AML-193 (cell line): ENCODE results near the gene GGCT.
A peak's percentile ranks its signal among the peaks of the same experiment; 100 is the strongest.
"Not testable (repeated sequence)": the region's sequence is repeated elsewhere in the genome, so short reads cannot be mapped to it uniquely, and the experiment has no call there.

Experiments
- DNase-seq, 2 experiments: peaks; one replicate each; lab custom pipeline; 2025; lab: John Stamatoyannopoulos, UW

GGCT gene

DNA sequence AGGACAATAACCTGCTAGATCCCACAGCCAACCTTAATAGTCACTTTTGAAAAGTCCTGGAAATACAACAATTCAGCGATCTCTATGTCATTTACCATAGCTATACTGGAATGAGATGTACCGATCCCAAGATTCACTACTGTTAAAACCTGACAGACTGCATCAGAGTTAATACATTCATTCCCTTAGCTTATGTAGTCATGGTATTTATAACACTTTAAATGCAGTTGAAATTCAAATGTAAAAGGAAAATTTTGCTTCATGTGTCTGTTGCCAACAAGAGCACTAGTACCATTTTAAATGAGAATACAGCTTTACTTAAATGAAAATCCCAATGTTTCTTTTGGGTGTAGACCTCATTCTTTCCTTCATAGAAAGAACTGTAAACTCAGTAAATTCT is 11.1 kb upstream of the GGCT start:
- no peak for DNase-seq

DNA sequence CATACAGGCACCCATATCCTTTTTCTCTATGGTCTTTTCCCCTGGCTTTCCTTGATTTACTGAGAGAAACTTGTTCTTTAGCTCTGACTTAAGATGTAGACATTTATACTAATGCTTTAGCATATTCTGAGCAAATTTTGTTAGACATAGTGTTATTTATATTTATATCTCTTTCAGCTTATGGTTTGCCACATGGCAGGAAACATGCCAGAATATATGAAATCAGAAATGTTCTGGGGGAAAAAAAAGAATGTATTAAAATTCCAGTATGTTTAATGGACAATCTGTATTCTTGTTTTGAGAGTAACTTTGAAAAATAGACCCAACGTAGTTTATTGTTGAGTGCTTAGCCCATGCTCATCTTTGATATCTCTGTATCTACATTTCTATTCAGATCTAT is 10.1 kb upstream of the GGCT start:
- no peak for DNase-seq

DNA sequence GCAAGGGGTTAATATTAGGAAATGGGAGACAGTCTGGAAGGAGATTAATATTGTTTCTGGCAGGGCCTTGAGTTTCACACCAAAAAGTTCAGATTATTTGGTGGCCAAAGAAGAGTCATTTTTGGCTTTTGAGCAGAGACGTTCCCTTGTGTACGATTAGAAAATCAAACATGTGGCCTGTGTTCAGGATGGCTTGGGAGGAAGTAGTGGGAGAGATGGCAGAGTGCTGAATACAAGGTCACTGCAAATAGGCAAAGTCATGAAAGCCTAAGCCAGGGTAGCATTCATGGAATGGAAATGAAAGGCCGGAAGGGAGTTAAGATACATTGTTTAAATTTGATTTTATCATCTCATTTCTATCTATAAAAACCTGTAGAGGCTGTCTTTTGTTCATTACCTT is 9.5 kb upstream of the GGCT start:
- no peak for DNase-seq

DNA sequence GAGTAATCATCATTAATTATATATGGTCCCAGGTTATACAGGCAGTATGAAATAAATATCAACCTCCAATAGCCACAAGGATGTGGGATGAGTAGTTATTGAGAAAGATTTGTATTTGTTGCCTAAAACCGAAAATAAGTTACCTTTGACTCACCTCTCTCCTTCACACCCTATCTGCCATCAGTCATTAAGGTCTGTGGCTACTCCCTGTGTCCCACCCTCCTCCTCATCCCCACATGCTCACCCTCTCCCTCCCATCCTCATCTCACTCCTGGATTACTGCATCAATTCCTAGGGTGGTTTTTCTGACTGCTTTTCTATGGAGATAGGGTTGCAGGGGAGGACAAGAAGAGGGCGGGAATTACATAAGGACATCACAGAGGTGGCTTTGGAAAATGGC is 9.1 kb upstream of the GGCT start:
- no peak for DNase-seq

DNA sequence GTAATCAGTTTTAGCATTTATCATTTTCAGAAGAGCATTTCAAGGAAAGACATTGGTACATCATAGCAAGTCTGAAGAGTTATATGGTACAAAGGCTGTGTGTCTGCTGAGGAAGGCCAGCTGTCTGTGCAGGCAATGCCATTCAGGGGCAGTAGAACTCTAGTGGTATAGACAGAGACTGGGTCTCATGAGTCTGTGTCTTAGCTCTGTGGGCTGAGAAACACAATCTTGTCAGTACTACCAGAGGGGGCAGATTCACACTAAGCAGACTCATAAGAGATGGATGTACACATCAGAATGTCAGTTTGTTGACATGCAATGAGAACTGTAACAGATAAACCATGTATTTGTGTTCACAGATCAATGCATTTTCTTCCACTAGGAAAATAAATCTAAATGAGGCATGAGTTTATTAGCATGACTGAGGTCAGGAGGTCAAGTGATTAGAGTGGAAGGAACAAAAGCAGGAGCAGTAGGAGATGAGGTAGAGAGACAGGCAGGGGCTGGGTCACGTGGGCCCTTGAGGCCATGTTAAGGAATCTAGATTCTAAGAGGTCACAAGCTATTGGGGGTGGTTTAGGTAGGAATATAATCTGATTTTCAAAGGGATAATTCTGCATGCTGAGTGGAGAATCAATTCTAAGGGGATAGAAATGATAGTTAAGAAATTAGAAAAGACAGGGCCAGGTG is 7.5 kb upstream of the GGCT start:
- DNase-seq, result no peak

DNA sequence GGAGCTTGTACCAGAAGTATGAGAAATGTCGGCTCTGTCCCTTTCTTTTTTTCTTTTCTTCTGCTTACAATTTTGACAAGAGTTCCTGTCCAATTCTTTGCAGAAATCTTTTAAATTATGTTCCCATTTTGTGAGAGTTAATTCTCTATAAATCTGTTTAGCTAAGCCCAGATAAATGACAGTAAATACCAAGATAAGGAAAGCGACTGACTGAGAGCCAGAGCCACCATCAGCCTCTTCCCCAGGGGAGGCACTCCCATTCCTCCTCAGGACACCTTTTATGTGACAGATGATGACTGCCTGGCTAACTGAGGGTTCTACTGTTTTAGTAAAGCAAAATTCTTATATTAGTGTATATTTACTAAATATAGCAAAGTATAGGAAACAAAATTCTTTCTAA is 6.9 kb upstream of the GGCT start:
- no peak for DNase-seq

DNA sequence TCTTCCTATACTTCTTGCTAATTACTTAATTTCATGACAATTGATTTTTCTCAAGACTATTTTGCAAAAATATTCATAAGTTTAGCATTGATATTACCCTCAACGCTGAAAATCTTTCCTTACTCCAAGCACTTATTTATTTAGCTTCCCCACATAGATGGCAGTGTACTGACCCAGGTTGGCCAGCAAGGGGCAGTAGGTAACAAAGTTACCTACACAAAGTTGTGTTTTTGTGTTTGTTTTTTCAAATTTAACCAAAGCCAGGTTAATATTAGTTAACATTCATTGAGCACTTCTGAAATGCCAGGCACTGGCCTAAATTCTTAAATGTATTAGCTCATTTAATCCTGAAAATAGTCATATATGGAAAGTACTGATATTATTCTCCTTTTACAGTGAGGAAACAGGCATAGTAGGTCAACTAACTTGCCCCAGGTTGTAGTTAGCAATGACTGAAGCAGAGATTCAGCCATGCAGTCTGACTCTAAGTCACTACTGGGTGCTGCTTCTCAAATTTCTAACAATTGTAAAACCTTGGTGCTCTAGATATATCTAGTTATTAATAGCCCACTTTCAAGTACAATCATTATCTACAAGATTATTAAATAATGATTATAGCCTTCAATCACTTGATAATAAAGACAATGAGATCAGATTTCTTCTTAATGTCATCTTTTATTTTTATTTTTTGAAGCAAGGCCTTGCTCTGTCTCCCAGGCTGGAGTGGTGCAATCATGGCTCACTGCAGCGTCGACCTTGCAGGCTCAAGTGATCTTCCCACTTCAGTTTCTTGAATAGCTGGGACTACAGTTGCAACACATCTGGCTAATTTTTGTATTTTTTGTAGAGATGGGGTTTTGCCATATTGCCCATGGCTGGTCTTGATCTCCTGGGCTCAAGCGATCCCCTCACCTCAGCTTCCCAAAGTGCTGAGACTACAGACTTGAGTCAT is 5.8 kb upstream of the GGCT start:
- DNase-seq, result peak; percentile 53 to 60

DNA sequence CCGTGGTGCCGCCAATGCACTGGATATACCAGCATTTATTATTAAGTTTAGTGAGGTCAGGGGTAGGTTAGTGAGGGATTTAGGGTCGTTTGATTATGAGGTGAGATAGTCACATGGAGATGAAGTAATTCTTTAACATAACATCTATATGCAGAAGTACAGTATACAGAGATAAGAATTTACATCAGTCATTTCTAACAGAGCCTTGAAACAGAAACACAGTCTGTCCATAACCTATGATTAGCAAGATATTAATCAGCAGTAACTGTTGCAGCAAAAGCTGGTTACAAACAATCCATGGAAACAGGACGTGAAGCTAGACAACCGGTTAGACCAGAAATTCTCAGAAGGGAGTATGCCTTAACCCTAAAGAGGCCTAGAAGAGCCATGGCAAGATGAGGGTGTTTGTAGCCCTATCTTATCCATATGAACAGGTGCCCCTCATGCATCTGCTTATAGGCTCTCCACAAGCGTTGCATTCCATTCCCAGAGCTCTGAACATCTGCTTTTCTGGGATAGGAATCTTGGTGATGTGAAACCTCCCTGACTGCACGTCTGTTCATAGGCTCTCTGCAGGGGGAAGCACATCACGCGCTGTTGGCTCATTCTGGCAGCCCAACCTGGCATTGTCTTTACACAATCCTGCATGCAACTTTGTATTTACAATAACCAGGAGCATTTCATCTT is 4.7 kb upstream of the GGCT start:
- not testable (repeated sequence) for DNase-seq

DNA sequence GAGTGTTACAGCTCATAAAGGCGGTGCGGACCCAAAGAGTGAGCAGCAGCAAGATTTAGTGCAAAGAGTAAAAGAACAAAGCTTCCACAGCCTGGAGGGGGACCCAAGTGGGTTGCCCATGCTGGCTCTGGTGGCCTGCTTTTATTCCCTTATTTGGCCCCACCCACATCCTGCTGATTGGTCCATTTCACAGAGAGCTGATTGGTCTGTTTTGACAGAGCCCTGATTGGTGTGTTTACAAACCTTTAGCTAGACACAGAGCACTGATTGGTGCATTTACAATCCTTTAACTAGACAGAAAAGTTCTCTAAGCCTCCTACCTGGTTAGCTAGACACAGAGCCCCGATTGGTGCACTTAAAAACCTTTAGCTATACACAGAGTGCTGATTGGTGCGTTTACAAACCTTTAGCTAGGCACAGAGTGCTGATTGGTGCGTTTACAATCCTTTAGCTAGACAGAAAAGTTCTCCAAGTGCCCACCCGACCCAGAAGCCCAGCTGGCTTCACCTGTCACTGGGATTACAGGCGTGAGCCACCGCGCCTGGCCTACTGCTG is 2.8 kb upstream of the GGCT start:
- DNase-seq, result not testable (repeated sequence)

DNA sequence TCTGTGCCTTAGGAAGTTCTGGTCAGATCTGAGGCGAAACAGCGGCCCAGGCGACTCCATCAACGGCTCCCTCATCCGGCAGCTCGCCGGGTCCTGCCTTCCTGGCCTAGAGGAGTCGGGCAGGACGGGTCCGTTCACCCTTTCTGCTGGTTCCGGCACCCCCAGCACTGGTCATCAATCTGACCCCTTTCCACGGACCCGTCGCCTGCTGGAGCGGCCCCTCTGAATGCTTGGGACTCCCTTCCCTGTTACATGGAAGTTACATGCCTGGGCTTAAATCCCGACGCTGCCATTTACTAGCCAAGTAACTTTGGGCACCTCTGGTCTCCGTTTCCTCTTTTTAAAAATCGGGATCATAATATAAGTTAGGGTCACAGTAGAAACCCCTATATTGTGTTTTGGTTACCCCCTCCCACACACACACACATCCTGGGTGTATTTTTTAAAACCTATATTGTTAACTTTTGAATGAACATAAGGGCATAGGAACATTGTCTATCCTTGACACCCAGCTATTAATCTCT is 607 bp upstream of the GGCT start:
- peak; percentile 9 to 23 for DNase-seq

DNA sequence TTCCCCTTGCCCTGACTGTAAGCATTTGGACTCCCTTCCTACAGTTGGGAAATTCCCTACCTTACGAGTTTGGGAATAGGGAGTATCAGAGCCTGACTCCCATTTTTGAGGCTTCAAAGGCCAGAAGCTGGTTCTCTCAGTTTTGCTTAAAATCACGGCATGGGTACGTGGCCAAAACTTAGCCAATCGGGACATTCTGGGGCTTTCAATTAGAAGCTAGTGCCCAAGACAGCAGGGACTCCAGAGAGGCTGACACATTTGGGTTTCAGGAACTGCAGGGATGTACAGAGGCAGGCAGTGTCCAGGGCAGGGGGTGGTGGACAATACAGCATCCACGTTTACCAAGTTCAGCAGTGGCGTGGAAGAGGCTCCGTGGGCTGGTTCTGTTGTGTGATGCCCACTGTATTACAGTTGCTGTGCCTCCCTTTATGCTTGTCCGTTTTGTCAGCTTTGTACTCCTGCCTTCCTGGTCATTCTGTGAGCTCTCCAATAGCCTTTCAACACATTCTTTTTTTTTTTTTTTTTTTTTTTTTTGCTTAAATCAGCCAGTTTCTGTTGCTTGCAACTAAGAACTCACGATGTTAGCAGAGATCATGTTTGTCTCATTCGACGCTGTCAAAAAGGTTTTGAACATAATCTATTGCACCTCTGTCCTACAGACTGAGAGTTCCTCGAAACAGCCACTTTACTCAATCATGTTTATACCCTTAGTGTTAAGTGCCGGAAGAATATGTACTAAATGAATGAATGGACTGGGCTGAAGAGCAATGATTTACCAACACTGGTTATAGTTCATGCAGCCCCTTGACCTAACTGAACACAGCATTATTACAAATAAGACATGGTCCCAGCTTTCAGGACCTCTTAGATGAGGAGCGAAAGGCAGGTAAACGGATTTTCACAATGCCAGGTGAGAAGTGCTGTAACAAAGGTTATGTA is 1.1 kb downstream of the GGCT start:
- DNase-seq, result no peak

DNA sequence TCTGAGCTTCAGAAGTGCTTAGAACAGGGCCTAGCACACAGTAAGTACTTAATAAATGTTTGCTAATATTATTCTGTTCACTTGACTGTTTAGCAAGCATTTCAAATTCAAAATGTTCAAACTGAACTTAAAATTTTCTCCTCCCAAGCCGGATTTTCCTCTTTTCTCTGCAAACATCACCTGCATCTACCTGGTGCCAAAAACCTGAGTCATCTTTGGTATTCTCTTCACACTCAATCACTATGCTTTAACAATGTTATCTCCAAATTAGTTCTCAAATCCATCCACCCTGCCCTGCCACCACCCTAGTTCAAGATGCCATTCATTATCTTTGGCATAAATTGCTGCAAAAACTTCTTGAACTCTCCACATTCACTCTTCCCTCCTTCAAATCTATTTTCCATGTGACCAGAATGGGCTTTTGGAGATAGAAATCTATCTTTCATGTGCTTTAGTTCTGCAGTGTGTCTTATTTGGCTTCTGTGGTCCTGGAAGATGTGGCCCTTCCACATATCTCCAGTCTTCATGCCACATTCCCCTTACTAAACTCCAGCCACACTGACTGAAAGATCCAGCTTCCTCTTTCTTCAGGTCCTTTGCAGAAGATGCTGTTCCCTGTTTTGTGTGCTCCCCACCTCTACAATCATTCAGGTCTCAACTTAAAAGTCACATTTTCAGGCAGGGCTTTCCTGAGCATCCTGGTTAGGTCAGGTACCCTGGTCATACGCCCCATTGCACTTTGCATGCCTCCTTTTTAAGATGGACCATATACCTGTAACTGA is 2.0 kb downstream of the GGCT start:
- peak; percentile 41 to 53 for DNase-seq

DNA sequence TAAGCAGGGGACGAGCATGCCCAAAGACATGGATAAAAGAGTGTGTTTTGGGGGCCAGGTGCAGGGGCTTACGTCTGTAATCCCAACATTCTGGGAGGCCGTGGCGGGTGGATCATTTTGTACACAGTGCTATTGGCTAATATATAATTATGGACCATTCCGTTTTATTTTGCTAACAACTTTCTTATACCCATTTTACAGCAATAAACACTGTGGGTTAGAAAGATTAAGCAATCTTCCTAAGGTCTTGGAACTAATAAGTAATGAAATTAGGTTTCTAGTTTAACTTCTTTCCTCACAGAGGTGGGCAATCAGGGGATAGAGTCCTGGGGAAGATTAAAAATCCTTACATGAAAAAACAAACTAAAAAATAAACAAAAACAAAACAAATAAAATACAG is 3.4 kb downstream of the GGCT start:
- no peak for DNase-seq

DNA sequence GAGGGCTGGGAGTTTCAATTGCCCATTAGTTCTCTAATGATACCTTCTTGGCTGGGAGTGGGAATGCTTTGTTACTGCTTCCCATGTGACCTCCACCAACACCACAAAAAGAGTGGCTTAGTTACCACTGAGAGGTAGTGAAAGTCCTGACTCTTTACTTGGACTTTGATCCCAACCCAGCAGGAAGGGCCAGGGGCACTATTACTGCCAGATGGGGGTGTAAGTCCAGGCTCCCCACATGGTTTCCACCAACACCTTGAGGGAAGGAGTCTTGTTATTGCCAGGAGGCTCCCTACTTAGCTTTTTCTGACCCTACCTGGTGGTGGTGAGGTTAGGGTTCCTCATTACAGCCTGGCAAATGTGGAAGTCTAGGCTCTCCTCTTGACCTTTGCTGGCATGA is 11.4 kb downstream of the GGCT start:
- no peak for DNase-seq

DNA sequence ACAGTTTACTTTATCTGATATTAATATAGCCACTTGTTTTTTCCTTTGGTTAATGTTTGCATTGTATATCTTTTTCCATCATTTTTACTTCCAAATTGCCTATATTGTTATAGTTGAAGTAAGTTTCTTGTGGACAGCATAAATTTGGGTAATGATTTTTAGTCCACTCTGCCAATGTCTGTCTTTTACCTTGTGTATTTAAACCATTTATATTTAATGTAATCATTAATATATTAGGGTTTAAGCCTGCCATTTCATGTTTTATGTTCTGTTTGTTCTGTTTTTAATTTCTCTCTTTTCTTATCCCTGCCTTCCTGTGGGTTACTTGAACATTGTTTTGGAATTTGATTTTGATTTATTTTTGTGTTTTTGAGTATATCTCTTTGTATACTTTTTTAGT is 13.2 kb downstream of the GGCT start:
- DNase-seq, result no peak

DNA sequence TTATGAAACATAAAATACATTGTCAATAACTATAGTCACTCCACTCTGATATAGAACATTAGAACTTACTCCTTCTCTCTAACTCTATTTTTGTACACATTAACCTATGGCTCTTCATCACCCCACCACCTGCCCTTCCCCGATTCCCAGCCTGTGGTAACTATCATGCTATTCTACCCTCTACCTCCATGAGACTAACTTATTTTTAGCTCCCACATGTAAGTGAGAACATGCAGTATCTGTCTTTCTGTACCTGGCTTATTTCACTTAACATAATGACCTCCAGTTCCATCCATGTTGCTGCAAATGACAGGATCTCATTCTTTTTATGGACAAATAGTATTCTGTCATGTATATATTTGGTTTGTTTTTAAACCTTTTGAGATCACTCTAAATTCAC is 17.3 kb downstream of the GGCT start:
- no peak for DNase-seq

DNA sequence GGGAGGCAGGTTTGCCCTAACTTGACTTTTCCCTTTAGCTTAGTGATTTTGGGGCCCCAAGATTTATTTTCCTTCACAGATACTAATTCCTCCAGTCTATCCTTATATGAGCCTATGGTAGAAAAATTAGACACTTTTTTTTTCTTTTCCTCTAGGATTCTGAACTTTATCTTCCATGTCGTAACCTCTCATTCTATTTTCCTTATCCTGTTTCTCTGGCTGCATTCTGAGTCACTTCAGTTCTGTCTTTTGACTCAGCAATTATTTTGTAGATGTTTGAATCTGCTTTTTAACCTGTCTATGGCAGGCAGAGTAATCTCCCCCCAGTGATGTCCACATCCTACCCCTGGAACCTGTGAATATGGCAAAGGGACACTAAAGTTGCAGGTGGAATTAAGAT is 19.0 kb downstream of the GGCT start:
- no peak for DNase-seq

DNA sequence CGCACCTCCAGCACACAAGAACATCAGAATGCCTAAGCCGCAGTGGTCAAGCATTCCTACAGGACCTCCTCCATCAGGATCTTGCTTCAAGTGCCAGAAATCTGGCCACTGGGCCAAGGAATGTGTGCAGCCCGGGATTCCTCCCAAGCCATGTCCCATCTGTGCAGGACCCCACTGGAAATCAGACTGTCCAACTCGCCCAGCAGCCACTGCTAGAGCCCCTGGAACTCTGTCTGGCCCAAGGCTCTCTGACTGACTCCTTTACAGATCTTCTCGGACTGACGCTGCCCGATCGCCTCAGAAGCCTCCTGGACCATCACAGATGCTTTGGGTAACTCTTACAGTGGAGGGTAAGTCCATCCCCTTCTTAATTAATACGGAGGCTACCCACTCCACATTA is 23.2 kb downstream of the GGCT start:
- not testable (repeated sequence) for DNase-seq

DNA sequence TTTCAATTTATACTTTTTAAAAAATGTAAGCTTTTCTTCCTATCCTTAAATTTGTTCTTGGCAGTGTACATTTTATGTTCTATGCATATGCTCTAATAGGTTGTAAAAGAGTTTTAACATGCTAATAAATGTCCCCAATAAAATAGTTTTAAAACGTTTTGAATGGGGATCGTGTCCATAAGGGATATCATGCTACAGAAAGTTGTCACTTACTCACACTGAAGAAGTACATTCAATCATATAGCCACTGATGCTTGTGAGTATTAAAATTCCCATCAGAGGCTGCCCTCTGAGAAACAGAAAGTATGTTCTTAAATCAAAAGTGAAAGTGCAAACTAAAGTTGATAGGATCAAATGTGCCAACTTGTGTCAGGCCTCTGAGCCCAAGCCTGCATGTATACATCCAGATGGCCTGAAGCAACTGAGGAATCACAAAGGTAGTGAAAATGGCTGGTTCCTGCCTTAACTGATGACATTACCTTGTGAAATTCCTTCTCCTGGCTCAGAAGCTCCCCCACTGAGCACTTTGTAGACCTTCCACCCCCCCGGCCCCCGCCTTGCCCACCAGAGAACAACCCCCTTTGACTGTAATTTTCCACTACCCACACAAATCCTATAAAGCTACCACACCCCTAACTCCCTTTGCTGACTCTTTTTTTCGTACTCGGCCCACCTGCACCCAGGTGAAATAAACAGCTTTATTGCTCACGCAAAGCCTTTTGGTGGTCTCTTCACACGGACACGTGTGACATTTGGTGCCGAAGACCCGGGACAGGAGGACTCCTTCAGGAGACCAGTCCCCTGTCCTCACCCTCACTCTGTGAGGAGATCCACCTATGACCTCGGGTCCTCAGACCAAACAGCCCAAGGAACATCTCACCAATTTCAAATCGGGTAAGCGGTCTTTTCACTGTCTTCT is 25.2 kb downstream of the GGCT start:
- DNase-seq, result peak in 1 of 2 experiments; percentile 20
